HCT116 (cell line): ENCODE results near the gene KCNC1. TPM values are rescaled to one million over a fixed set of nuclear protein-coding genes. Genes with fewer than 3 reads are reported as not detected.

Experiments
- ATAC-seq: fragments of 200-7000 bp; cut with Tn5 transposase; 2 replicates; pipeline ENCODE4 v1.9.1; 2020; ENCODE audit warnings: mild to moderate bottlenecking, moderate library complexity
- BruUV-seq: library from RNA; stranded (reverse); fragments of 400-500 nt; replicated peaks from 2 replicates; lab custom pipeline; 2021; lab: Mats Ljungman, UMichigan
- CTCF ChIA-PET: fragments of 300-600 bp; sonication (Branson Sonifier 250); formaldehyde crosslinking; loops from one replicate; lab custom pipeline; 2021; ENCODE audit warnings: antibody characterized with exemption; lab: Charles Lee
- POLR2A ChIA-PET: fragments of 300-600, 350-600 bp; sonication (Branson Sonifier 250); formaldehyde crosslinking; loops from one replicate; lab custom pipeline; 2021; ENCODE audit warnings: antibody characterized with exemption; lab: Charles Lee
- RAD21 ChIA-PET, 2 experiments: fragments of 300-600 bp; sonication (Branson Sonifier 250); formaldehyde crosslinking; loops; one replicate each; lab custom pipeline; 2023; ENCODE audit warnings: low total read pairs in 2 of 2; ENCODE audit not compliant: uncharacterized antibody in 2 of 2, unreplicated experiment in 2 of 2, low non-redundant PET in 1 of 2; lab: Charles Lee
- DNase-seq: peaks from one replicate; pipeline ENCODE4 v3.0.0-alpha.2; 2010; ENCODE audit warnings: low read depth, low spot score
- H2AFZ ChIP-seq: fragments of 200-600 bp; shearing (Covaris generic), sonication (generic); 2 replicates; pipeline ENCODE4 v1.6.1; 2017; ENCODE audit warnings: low read depth, mixed run types, mixed read lengths, antibody characterized with exemption, low read length; ENCODE audit not compliant: poor library complexity, severe bottlenecking
- H3K27ac ChIP-seq: 2 replicates; pipeline ENCODE4 v1.5.1; 2012; ENCODE audit warnings: low read depth, low read length
- H3K27me3 ChIP-seq: fragments of 200-600 bp; sonication (generic); 2 replicates; pipeline ENCODE4 v1.6.1; 2016; ENCODE audit warnings: mixed run types, low read length, mixed read lengths; ENCODE audit not compliant: insufficient read depth
- H3K36me3 ChIP-seq, 2 experiments: fragments of 200-500 bp in 1 of 2; fragments of 200-600 bp in 1 of 2; sonication (Bioruptor generic) in 1 of 2; sonication (generic) in 1 of 2; 2 replicates each; pipeline versions ENCODE4 v1.5.1 to v1.6.1; 2014 to 2016; ENCODE audit warnings: low read length in 2 of 2, inconsistent platforms in 1 of 2, mixed read lengths in 1 of 2, mixed run types in 1 of 2; ENCODE audit not compliant: insufficient read depth in 2 of 2, control insufficient read depth in 1 of 2
- H3K4me1 ChIP-seq, 2 experiments: fragments of 200-600 bp in 1 of 2; sonication (generic) in 1 of 2; 2 replicates each; pipeline versions ENCODE4 v1.5.1 to v1.6.1; 2012 to 2017; ENCODE audit warnings: low read length in 2 of 2, inconsistent platforms in 1 of 2, mild to moderate bottlenecking in 1 of 2, mixed read lengths in 1 of 2, mixed run types in 1 of 2, moderate library complexity in 1 of 2; ENCODE audit not compliant: insufficient read depth in 2 of 2, control insufficient read depth in 1 of 2
- H3K4me2 ChIP-seq: fragments of 200-600 bp; sonication (generic); 2 replicates; pipeline ENCODE4 v1.6.1; 2017; ENCODE audit warnings: mixed run types, low read length, mixed read lengths
- H3K4me3 ChIP-seq, 2 experiments: fragments of 200-600 bp in 1 of 2; sonication (generic) in 1 of 2; replicated peaks in 1 of 2; 2 replicates each; pipeline ENCODE4 v1.5.1; 2011 to 2016; ENCODE audit warnings: low read length in 2 of 2, control low read depth in 1 of 2, low read depth in 1 of 2, mild to moderate bottlenecking in 1 of 2, mixed read lengths in 1 of 2, mixed run types in 1 of 2
- H3K79me2 ChIP-seq: fragments of 200-600 bp; sonication (generic); 2 replicates; pipeline ENCODE4 v1.6.1; 2017; ENCODE audit warnings: mild to moderate bottlenecking, mixed run types, low read length, moderate library complexity, mixed read lengths; ENCODE audit not compliant: insufficient read depth
- H3K9ac ChIP-seq: fragments of 200-600 bp; sonication (generic); 2 replicates; pipeline ENCODE4 v1.6.1; 2016; ENCODE audit warnings: low read length, mixed read lengths
- H3K9me2 ChIP-seq: fragments of 200-600 bp; sonication (generic), shearing (Covaris generic); 2 replicates; pipeline ENCODE4 v1.6.1; 2017; ENCODE audit warnings: mixed run types, mild to moderate bottlenecking, moderate library complexity; ENCODE audit not compliant: insufficient read depth
- H3K9me3 ChIP-seq, 2 experiments: fragments of 200-500 bp in 1 of 2; fragments of 200-600 bp in 1 of 2; sonication (Bioruptor generic) in 1 of 2; sonication (generic) in 1 of 2; 2 replicates each; pipeline ENCODE4 v1.6.1; 2014 to 2017; ENCODE audit warnings: low read length in 2 of 2, mixed read lengths in 2 of 2, inconsistent platforms in 1 of 2, low read depth in 1 of 2, mild to moderate bottlenecking in 1 of 2, mixed run types in 1 of 2, moderate library complexity in 1 of 2; ENCODE audit not compliant: control insufficient read depth in 1 of 2, insufficient read depth in 1 of 2
- H4K20me1 ChIP-seq: fragments of 200-600 bp; sonication (generic), shearing (Covaris generic); 2 replicates; pipeline ENCODE4 v1.6.1; 2017; ENCODE audit warnings: mixed run types, mild to moderate bottlenecking, moderate library complexity; ENCODE audit not compliant: insufficient read depth
- ATF3 ChIP-seq: IDR thresholded peaks from 2 replicates; pipeline ENCODE4 v1.6.1; 2012
- CBX3 ChIP-seq: IDR thresholded peaks from 2 replicates; pipeline ENCODE4 v1.6.1; 2012; ENCODE audit warnings: low read depth
- CEBPB ChIP-seq: IDR thresholded peaks from 2 replicates; pipeline ENCODE4 v1.6.1; 2012; ENCODE audit warnings: low read depth
- EGR1 ChIP-seq: IDR thresholded peaks from 2 replicates; pipeline ENCODE4 v1.6.1; 2012; ENCODE audit warnings: low read depth
- ELF1 ChIP-seq: IDR thresholded peaks from 2 replicates; pipeline ENCODE4 v1.6.1; 2012; ENCODE audit warnings: low read depth, borderline replicate concordance
- EZH2 ChIP-seq: fragments of 200-600 bp; sonication (generic); IDR thresholded peaks from 2 replicates; pipeline ENCODE4 v1.6.1; 2017; ENCODE audit warnings: antibody characterized with exemption, mixed run types
- EZH2phosphoT487 ChIP-seq: fragments of 200-600 bp; IDR thresholded peaks from 2 replicates; pipeline ENCODE4 v1.6.1; 2018; ENCODE audit warnings: antibody characterized with exemption, borderline replicate concordance
- FOSL1 ChIP-seq: IDR thresholded peaks from 2 replicates; pipeline ENCODE4 v1.6.1; 2012; ENCODE audit warnings: low read depth
- JUND ChIP-seq: IDR thresholded peaks from 2 replicates; pipeline ENCODE4 v1.6.1; 2012
- MAX ChIP-seq: IDR thresholded peaks from 2 replicates; pipeline ENCODE4 v1.6.1; 2012
- POLR2A ChIP-seq: IDR thresholded peaks from 2 replicates; pipeline ENCODE4 v1.7.0; 2011; ENCODE audit warnings: borderline replicate concordance; ENCODE audit not compliant: insufficient read depth, insufficient read length; ENCODE audit errors: extremely low read depth
- POLR2AphosphoS5 ChIP-seq: IDR thresholded peaks from 2 replicates; pipeline ENCODE4 v1.6.1; 2011; ENCODE audit warnings: mild to moderate bottlenecking, low read depth, low read length, moderate library complexity
- RAD21 ChIP-seq: IDR thresholded peaks from 2 replicates; pipeline ENCODE4 v1.6.1; 2012; ENCODE audit warnings: low read depth, mild to moderate bottlenecking
- SIN3A ChIP-seq: IDR thresholded peaks from 2 replicates; pipeline ENCODE4 v1.6.1; 2012; ENCODE audit warnings: low read depth
- SP1 ChIP-seq: IDR thresholded peaks from 2 replicates; pipeline ENCODE4 v1.6.1; 2012; ENCODE audit warnings: low read depth
- SRF ChIP-seq: IDR thresholded peaks from 2 replicates; pipeline ENCODE4 v1.6.1; 2012; ENCODE audit warnings: low read depth
- ZBTB33 ChIP-seq: IDR thresholded peaks from 2 replicates; pipeline ENCODE4 v1.6.1; 2011; ENCODE audit warnings: mild to moderate bottlenecking, low read length, moderate library complexity; ENCODE audit not compliant: insufficient replicate concordance; ENCODE audit errors: extremely low read depth
- ZFX ChIP-seq: fragments of 450-650 bp; IDR thresholded peaks from 2 replicates; pipeline ENCODE4 v1.6.1; 2017
- ZNF274 ChIP-seq: fragments of 200-500 bp; sonication (Bioruptor generic); IDR thresholded peaks from 2 replicates; pipeline ENCODE4 v1.6.1; 2014; ENCODE audit warnings: mild to moderate bottlenecking, low read depth, low read length, inconsistent platforms
- intact Hi-C: fragments of 100-400 bp; cut with micrococcal nuclease; formaldehyde crosslinking; loops from 2 replicates; pipeline ENCODE4 v1.10.0; 2022
- total RNA-seq: library from RNA; stranded (reverse); gene quantifications from one replicate; pipeline ENCODE4 v1.2.1, GENCODE V29; 2021; ENCODE audit not compliant: unreplicated experiment

KCNC1 gene
- total RNA-seq, 1 experiment from 2014 or later: 0.12 TPM

GRCh38 chr11:17741487-17741886 is 6.9 kb downstream of the KCNC1 start:
- Histone ChIP-seq H3K27me3 (no peaks in the 10 kb centered on the region), H3K9me2 (no peaks in the 10 kb centered on the region), H3K9ac (no peak overlapping the region), H3K79me2 (no peaks in the 10 kb centered on the region), H2AFZ (no peak overlapping the region), H3K4me1 (0 out of 4 replicates have a peak, but pooled peaks cover 0 to 5% of the 10 kb centered on the region in 2 experiments), H3K36me3 (no peaks in the 10 kb centered on the region), H3K4me3 (no peak overlapping the region), H3K27ac (no peak overlapping the region), H4K20me1 (no peaks in the 10 kb centered on the region), H3K4me2 (no peak overlapping the region), H3K9me3 (no peaks in the 10 kb centered on the region)
- no peak for ATAC-seq
- intact Hi-C loops: no loop called here
- no TSS peak for BruUV-seq
- ChIA-PET CTCF (interaction anchor here (0.9 kb wide), 1 partner anchor 10 kb away, joined by 4 read pairs; no protein-coding TSS in a partner anchor), POLR2A (no interaction called here), RAD21 (no interaction called here)
- no peak for DNase-seq
- no peak for TF ChIP-seq ZNF274
- TF ChIP-seq MAX: no peak
- TF ChIP-seq SP1: no peak
- TF ChIP-seq CEBPB: no peak
- TF ChIP-seq EGR1: no peak
- no peak for TF ChIP-seq EZH2
- no peak for TF ChIP-seq RAD21
- no peak for TF ChIP-seq ATF3
- no peak for TF ChIP-seq ELF1
- TF ChIP-seq EZH2phosphoT487: no peak
- no peak for TF ChIP-seq FOSL1
- no peak for TF ChIP-seq ZBTB33
- TF ChIP-seq JUND: no peak
- no peak for TF ChIP-seq SIN3A
- no peak for TF ChIP-seq POLR2A
- TF ChIP-seq POLR2AphosphoS5: no peak
- TF ChIP-seq ZFX: no peak
- no peak for TF ChIP-seq CBX3
- TF ChIP-seq SRF: no peak
